K562 (cell line): Measurements from ENCODE around the gene FNBP1. TPM values are rescaled to one million over a fixed set of nuclear protein-coding genes. Genes with fewer than 3 reads are reported as not detected.

ENCODE experiments used
- EP300 ChIP-seq: IDR thresholded peaks from 2 replicates; pipeline ENCODE4 v1.6.1; 2012; ENCODE audit warnings: low read length, improper control_type of control experiment
- ILK ChIP-seq: fragments of 450-650 bp; IDR thresholded peaks from 2 replicates; pipeline ENCODE4 v1.6.1; 2016; ENCODE audit warnings: missing genetic modification characterization, low read depth, mild to moderate bottlenecking, missing compliant biosample characterization, moderate library complexity, borderline replicate concordance
- PHTF2 ChIP-seq: fragments of 250-450 bp; sonication (Bioruptor Pico); IDR thresholded peaks from 2 replicates; pipeline ENCODE4 v1.5.0; 2021; ENCODE audit warnings: mild to moderate bottlenecking
- POLR2AphosphoS2 ChIP-seq: IDR thresholded peaks from 2 replicates; pipeline ENCODE4 v1.6.1; 2012; ENCODE audit warnings: low read length, improper control_type of control experiment
- TBL1XR1 ChIP-seq, 2 experiments: IDR thresholded peaks; 2 replicates each; pipeline ENCODE4 v1.6.1; 2012; ENCODE audit warnings: improper control_type of control experiment in 2 of 2, low read length in 2 of 2, mild to moderate bottlenecking in 1 of 2
- polyA plus RNA-seq, 8 experiments: library from polyadenylated mRNA; depleted of rRNA in 4 of 8; stranded (reverse) in 5 of 8; unstranded in 3 of 8; fragments of >200 nt; fragmentation: Nextera tagmentation in 2 of 8; fragmentation: Illumina TruSeq in 1 of 8; extraction: Ambion mirVana in 2 of 8; extraction: Trizol in 1 of 8; gene quantifications; 2 replicates each; pipeline versions ENCODE4 v1.2.1 to v1.2.3, GENCODE V29; 2011 to 2014; ENCODE audit warnings: inconsistent platforms in 1 of 8, missing spikeins in 1 of 8
- total RNA-seq, 7 experiments: library from RNA; depleted of rRNA in 6 of 7; stranded (reverse); fragments of >200 nt in 6 of 7; fragmentation: Illumina TruSeq in 2 of 7; extraction: Trizol in 2 of 7; gene quantifications; 2 replicates each; pipeline versions ENCODE4 v1.2.1 to v1.2.3, GENCODE V29; 2011 to 2021; ENCODE audit warnings: low replicate concordance in 1 of 7
- TF ChIP-seq, protein P1 (sequence below), 2 experiments: fragments of 450-650 bp in 1 of 2; sonication (generic) in 1 of 2; formaldehyde crosslinking in 1 of 2; IDR thresholded peaks; 2 replicates each; pipeline versions ENCODE4 v1.7.1 to v1.9.0; 2016 to 2022; ENCODE audit warnings: inconsistent platforms in 1 of 2, mild to moderate bottlenecking in 1 of 2, missing genetic modification reagents in 1 of 2
- TF ChIP-seq, protein P2 (sequence below): conservative IDR thresholded peaks from 2 replicates; pipeline ENCODE4 v1.6.1; 2011; ENCODE audit warnings: low read depth, mild to moderate bottlenecking, low read length; ENCODE audit not compliant: control insufficient read depth
- TF ChIP-seq, protein P3 (sequence below): fragments of 250-450 bp; sonication (Bioruptor Pico); IDR thresholded peaks from 2 replicates; pipeline ENCODE4 v1.9.0; 2021; ENCODE audit warnings: mild to moderate bottlenecking, inconsistent platforms
- TF ChIP-seq, protein P4 (sequence below): sonication (generic); formaldehyde crosslinking; IDR thresholded peaks from 2 replicates; pipeline ENCODE4 v1.8.0; 2022; ENCODE audit warnings: missing genetic modification reagents, mild to moderate bottlenecking, borderline replicate concordance

FNBP1 gene
- total and polyA plus RNA-seq, 9 of the 15 experiments (the other 6 are each of a cell fraction or from before 2014, with no cell fraction given): 1.8 to 14.9 (median 7.6) TPM

DNA sequence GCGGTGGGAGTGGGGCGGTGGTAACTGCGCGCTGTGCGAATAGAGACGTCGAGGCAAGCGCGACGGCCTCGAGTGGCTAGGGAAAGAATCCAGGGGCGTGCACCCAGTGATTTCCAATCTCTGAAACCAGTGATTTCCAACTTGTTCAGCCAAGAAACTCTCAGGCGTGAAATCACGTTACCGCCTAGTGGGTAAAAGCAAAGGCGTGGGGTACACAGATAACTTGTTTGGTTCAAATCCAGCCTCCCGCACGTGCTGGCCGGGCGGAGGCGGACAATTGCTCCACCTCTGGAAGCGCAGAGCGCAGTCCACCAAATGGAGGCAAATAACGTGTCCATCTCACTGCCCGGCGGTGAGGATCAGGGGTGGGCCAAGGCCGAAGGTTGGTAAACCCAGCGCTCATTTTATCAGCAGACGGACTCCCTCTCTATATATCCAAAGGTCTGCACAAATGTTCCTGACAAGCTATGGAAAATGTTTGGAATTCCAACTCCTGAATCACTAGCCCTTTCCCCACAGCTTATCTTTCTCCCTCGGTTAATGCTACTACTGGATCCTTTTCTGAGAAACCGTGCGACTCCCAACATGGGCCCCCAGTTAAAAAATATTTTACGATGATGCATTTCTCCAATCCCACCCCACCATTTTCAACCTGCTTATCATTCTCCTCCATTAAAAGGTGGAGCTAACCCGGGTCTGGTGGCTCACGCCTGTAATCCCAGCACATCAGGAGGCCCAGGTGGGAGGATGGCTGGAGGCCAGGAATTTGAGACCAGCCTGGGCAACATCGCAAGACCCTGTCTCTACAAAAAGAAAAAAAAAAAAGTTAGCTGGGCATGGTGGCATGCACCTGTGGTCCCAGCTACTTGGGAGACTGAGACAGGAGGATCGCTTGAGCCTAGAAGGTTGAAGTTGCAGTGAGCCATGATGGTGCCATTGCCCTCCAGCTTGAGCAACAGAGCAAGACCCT lies 950 bp upstream of the FNBP1 start (continued):
- TF ChIP-seq, protein P1, sequence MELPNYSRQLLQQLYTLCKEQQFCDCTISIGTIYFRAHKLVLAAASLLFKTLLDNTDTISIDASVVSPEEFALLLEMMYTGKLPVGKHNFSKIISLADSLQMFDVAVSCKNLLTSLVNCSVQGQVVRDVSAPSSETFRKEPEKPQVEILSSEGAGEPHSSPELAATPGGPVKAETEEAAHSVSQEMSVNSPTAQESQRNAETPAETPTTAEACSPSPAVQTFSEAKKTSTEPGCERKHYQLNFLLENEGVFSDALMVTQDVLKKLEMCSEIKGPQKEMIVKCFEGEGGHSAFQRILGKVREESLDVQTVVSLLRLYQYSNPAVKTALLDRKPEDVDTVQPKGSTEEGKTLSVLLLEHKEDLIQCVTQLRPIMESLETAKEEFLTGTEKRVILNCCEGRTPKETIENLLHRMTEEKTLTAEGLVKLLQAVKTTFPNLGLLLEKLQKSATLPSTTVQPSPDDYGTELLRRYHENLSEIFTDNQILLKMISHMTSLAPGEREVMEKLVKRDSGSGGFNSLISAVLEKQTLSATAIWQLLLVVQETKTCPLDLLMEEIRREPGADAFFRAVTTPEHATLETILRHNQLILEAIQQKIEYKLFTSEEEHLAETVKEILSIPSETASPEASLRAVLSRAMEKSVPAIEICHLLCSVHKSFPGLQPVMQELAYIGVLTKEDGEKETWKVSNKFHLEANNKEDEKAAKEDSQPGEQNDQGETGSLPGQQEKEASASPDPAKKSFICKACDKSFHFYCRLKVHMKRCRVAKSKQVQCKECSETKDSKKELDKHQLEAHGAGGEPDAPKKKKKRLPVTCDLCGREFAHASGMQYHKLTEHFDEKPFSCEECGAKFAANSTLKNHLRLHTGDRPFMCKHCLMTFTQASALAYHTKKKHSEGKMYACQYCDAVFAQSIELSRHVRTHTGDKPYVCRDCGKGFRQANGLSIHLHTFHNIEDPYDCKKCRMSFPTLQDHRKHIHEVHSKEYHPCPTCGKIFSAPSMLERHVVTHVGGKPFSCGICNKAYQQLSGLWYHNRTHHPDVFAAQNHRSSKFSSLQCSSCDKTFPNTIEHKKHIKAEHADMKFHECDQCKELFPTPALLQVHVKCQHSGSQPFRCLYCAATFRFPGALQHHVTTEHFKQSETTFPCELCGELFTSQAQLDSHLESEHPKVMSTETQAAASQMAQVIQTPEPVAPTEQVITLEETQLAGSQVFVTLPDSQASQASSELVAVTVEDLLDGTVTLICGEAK (IDR thresholded peaks at IDR 0.05): no peak
- TF ChIP-seq, protein P1 (CRISPR knock-in tag; IDR thresholded peaks at IDR 0.05): no peak
- TF ChIP-seq PHTF2 (CRISPR knock-in tag) (no peak), TBL1XR1 (IDR thresholded peaks at IDR 0.05; ENCODE audit: low read length in 2 of 2) (0 out of 4 replicates have a peak, but pooled peaks of 1 of the 2 experiments have one; percentile 22), POLR2AphosphoS2 (no peak), ILK (tag) (no peak), EP300 (no peak)
- TF ChIP-seq, protein P2, sequence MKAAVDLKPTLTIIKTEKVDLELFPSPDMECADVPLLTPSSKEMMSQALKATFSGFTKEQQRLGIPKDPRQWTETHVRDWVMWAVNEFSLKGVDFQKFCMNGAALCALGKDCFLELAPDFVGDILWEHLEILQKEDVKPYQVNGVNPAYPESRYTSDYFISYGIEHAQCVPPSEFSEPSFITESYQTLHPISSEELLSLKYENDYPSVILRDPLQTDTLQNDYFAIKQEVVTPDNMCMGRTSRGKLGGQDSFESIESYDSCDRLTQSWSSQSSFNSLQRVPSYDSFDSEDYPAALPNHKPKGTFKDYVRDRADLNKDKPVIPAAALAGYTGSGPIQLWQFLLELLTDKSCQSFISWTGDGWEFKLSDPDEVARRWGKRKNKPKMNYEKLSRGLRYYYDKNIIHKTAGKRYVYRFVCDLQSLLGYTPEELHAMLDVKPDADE: peak; percentile 23; the same call in 1 of the 2 replicates
- TF ChIP-seq, protein P3, sequence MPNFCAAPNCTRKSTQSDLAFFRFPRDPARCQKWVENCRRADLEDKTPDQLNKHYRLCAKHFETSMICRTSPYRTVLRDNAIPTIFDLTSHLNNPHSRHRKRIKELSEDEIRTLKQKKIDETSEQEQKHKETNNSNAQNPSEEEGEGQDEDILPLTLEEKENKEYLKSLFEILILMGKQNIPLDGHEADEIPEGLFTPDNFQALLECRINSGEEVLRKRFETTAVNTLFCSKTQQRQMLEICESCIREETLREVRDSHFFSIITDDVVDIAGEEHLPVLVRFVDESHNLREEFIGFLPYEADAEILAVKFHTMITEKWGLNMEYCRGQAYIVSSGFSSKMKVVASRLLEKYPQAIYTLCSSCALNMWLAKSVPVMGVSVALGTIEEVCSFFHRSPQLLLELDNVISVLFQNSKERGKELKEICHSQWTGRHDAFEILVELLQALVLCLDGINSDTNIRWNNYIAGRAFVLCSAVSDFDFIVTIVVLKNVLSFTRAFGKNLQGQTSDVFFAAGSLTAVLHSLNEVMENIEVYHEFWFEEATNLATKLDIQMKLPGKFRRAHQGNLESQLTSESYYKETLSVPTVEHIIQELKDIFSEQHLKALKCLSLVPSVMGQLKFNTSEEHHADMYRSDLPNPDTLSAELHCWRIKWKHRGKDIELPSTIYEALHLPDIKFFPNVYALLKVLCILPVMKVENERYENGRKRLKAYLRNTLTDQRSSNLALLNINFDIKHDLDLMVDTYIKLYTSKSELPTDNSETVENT (CRISPR knock-in tag): no peak
- TF ChIP-seq, protein P4, sequence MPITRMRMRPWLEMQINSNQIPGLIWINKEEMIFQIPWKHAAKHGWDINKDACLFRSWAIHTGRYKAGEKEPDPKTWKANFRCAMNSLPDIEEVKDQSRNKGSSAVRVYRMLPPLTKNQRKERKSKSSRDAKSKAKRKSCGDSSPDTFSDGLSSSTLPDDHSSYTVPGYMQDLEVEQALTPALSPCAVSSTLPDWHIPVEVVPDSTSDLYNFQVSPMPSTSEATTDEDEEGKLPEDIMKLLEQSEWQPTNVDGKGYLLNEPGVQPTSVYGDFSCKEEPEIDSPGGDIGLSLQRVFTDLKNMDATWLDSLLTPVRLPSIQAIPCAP (CRISPR knock-in tag): no peak
